GM10266 (cell line): ENCODE data around the gene MDFIC.

Source experiments
- DNase-seq: peaks from one replicate; pipeline ENCODE4 v3.0.0; 2012; ENCODE audit errors: extremely low spot score
- CTCF ChIP-seq: IDR thresholded peaks from 2 replicates; pipeline ENCODE4 v1.5.1; 2012; ENCODE audit warnings: mild to moderate bottlenecking, low read depth; ENCODE audit not compliant: control insufficient read depth, insufficient read depth; ENCODE audit errors: missing control alignments

MDFIC gene

GRCh38 chr7:114975401-114975800 is 53.5 kb downstream of the MDFIC start:
- DNase-seq, result no peak
- no peak for TF ChIP-seq CTCF

GRCh38 chr7:114976666-114977065 is 54.8 kb downstream of the MDFIC start:
- DNase-seq, result no peak

GRCh38 chr7:114977277-114977676 is 55.4 kb downstream of the MDFIC start:
- no peak for TF ChIP-seq CTCF
- DNase-seq, result no peak

More at GRCh38 chr7:114976666-114977065, 54.8 kb downstream of the MDFIC start:
- TF ChIP-seq CTCF, result no peak

- DNase-seq, result no peak
- TF ChIP-seq CTCF, result no peak
Measured at GRCh38 chr7:114979388-114979787, 57.5 kb downstream of the MDFIC start.

GRCh38 chr7:114979803-114980507 is 58.1 kb downstream of the MDFIC start:
- no peak for TF ChIP-seq CTCF
- DNase-seq, result no peak

- DNase-seq, result no peak
- no peak for TF ChIP-seq CTCF
Measured at GRCh38 chr7:114981323-114981722, 59.4 kb downstream of the MDFIC start.

DNA sequence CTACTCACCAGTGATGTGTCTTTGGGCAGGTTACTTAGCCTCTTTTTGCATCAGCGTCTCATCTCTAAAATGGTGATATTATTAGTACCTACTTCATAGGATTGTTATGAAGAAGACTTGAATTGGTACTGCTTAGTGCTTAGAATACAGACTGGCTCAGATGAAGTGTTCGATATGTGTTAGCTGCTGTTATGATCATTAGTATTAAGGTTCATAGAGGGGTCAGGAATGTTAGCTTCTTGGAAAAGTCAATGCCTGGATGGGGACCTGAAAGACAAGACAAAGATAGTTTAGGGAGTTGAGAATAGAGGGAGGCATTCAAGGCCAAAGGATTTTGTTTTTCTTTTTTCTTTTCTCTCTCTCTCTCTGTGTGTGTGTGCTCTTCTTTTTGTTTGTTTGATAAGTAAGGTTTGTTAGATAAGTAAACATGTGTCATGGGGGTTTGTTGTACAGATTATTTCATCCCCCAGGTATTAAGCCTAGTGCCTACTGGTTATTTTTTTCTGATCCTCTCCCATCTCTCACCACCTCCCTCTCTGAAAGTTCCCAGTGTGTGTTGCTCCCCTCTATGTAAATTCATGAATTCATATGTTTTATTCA is 63.3 kb downstream of the MDFIC start:
- no peak for TF ChIP-seq CTCF
- DNase-seq, result no peak
